GM21737 (cell line): ENCODE data around the gene THBS2.
"Not testable (repeated sequence)": the region's sequence is repeated elsewhere in the genome, so short reads cannot be mapped to it uniquely, and the experiment has no call there.

ENCODE experiments used
- ATAC-seq: cut with Tn5 transposase; IDR thresholded peaks from one replicate; pipeline ENCODE4 v1.9.1; 2021; ENCODE audit warnings: mild to moderate bottlenecking, moderate library complexity; ENCODE audit not compliant: unreplicated experiment

The THBS2 gene

GRCh38 chr6:169186496-169187169 lies 67.0 kb downstream of the THBS2 start:
- no peak for ATAC-seq

DNA sequence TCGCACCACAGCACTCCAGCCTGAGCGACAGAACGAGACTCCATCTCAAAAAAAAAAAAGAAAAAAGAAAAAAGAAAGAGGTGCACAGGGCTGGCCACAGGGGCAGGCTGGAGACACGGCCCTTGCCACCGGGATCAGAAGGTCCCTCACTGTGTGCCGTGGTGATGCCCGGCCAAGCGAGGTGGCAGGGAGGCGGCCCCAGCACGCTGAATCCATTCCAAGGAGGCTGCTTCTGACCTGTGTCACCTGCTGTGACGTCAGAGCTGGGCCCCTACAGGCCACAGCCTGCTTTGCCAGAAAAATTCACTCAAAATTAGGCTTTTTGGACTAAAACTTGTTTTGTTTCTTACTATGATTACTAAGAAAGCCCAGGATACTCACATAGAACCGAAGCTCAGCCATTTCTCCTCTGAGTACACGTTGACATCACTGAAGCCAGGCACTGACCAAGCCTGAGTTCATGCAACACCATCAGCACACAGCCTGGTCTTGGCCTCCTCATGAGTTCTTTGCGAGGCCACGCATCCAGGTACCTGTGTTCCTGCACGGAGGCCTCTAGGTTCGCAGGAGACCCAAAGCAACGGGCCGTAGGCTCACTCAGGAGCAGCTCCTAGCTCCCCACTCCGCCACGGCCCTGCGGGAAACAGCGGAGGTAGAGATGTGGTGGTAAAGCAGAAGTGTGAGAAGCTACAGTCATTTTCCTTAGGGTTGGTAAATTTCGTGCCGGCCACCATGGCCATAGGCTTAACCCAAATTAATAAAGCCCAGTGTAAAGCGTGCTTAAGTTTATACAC lies 67.8 kb downstream of the THBS2 start:
- ATAC-seq: no peak

DNA sequence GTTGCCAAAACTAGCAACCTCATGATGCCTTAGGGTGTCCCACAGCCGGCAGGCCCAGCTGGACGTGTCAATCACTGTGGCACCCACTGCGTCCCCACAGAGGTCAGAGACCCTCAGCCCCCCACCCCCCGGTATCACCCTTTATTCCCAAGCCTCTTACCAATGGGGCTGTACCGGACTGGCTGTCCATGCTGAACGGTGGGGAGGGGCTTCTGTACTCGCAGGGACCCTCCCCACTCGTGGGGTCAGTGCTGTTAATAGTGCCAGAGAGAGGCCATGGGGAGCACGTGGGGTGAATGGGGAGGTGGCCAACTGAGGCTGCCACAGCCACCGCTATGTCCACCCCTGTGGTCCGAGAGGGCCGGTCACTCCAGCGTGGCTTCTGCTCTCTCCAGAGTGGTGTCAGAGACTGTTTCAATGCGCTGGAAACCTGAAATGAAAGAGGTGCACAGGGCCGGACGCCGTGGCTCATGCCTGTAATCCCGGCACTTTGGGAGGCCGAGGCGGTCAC lies 68.6 kb downstream of the THBS2 start:
- ATAC-seq: no peak

- no peak for ATAC-seq
Observed at GRCh38 chr6:169184419-169184818, 69.2 kb downstream of the THBS2 start.

- no peak for ATAC-seq
Observed at GRCh38 chr6:169183233-169183632, 70.4 kb downstream of the THBS2 start.

- ATAC-seq: not testable (repeated sequence)
Observed at GRCh38 chr6:169179831-169180230, 73.8 kb downstream of the THBS2 start.

DNA sequence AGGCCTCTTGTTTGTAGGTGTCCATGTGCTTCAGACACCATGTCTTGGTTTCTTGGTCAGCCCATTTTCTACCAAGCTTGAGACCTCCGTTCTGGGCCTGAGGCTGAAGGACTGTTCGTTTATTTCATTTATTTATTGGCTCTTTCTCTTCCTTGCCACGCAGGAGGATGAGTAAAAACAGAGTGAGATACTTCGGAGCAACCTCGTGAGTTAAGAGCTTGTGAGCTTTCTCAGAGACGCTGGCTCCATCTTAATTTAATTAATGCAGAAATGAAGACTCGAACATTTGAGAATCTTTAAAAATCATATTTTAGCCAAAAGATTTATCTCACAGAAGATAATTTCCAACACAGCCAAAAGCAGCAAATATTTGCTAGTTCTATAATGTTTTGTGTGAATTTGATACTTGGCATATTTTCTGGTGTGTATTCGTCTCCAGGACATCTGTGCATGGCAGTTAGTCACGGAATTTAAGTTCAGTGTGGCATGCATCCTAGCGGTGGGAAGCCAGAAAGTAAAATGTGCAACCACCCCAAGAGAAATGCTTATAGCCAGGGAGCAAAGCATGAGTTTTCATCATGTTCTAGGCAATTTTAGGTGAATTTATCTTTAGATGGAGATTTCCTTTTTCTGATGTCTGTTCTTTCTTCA lies 76.0 kb downstream of the THBS2 start:
- ATAC-seq: no peak

DNA sequence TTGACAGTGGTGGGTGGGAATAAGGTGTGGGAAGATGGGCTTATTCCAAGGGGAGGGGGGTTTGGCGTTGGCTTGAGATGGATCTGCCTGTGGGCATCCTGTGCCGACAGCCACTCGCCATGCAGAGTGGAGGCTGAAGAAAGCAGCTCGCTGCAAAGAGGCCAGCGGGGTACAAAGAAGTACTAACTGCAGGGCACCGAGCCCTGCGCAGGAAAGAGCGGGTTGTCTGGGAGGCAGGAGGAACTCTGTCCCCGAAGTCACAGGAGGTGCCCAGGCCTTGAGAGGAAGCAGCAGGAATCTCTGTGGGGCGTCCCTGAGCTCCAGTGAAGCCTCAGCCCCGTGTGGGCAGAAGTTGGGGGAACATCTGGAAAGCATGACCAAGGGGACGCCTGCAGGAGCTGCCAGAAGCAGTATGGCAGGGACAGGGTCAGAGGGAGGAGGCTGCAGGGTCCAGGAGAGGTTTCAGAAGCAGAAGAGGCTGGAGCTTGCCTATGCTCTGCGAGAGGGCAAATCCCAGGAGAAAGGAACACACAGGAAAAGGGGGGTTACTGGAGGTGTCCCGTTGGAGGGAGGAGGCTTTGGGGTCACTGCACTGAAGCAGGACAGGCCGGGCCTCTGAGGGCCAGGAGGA lies 77.2 kb downstream of the THBS2 start:
- no peak for ATAC-seq

DNA sequence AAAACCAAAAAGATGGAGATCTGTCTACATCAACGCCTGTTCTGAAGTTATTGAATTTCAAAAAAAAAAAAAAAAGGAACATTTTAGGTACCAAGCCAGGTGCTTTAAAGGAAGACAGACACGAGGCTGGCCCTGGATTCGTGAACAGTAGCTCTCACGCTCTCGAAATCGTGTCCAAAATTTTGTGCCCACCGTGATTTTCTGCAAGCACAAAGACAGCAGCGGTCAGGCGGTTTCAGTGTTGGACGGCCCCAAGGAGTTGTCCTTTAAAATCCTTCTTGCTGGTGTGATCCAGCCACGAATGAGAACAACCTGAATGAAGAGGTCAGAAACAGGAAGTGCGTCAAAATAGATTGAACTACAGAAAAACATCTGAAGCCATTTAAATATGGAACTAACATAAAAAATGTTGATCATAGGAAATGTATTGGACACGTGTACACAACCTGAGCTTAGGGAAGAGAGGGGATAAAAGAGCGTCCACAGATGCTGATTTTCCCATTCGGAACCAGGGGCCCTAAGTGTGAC lies 78.2 kb downstream of the THBS2 start:
- no peak for ATAC-seq

DNA sequence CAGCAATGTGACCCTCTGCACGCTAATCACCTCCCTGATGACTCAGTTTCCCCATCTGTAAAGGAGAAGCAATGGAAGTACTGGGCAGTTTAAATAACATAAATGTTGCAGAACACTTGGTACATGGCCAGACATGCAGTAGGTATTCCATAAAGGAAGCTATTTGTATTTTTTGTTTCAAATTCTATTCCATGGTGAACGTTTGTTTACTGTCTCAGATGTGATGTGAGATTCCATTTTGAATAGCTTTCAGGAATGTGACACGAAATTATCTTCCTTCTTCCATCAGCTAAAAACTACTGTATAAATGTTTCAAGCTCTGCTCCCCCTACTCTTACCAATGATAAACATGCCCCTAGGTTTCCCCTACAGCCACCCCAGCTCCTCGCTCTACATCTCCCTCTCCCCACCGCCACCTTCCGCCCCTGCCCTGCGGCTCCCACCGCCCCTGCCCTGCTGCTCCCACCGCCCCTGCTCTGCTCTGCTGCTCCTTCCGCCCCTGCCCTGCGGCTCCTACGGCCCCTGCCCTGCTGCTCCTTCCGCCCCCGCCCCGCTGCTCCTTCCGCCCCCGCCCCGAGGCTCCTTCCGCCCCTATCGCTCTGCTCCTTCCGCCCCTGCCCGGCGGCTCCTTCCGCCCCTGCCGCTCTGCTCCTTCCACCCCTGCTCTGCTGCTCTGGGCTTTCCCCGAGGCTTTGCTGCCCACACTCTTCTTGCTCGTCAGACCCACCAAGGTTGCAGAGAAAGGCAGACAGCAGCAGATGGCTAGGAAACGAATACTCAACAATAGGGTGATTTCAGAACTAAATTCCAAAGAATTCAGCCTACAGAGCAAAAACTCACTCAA lies 78.9 kb downstream of the THBS2 start:
- no peak for ATAC-seq

GRCh38 chr6:169173532-169174268 lies 79.9 kb downstream of the THBS2 start:
- no peak for ATAC-seq

DNA sequence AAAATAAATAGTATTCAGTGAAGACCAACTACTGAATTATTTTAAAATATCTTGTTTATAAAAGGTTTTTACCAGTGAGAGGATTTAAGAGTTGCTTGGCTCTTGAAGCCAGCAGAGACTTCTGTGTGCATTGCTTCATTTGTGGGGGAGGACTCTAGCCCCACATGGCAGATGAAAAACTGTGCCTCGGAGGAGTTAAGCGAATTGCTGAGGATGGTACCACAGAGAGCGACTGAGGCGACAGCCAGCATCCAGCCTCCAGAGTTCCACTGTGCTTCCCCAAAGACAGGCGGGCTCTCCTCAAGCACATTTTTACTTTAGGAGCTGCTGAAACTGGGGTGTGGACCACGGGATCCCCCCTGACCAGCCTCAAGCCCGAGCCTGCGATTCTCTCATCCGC lies 80.7 kb downstream of the THBS2 start:
- ATAC-seq: no peak

DNA sequence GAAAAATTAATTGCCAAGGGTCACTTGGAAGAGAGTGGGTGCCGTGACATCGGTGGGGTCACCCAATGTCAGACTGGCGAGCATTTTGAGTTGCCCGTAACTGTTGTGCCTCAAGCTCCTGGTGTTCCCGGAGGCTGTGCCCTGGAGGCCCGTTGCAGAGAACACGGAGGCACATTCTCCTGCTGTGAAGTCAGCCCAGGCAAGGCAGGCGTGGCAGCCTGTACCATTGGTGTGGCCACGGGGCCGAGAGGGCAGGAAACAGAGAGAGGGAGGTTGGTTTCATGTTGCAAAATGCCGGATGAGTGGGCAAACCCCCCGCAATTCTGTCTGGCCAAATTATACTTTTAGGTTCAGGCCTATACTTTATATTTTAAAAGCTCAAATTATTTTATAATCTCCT lies 81.2 kb downstream of the THBS2 start:
- ATAC-seq: no peak

GRCh38 chr6:169171951-169172350 lies 81.7 kb downstream of the THBS2 start:
- ATAC-seq: no peak

DNA sequence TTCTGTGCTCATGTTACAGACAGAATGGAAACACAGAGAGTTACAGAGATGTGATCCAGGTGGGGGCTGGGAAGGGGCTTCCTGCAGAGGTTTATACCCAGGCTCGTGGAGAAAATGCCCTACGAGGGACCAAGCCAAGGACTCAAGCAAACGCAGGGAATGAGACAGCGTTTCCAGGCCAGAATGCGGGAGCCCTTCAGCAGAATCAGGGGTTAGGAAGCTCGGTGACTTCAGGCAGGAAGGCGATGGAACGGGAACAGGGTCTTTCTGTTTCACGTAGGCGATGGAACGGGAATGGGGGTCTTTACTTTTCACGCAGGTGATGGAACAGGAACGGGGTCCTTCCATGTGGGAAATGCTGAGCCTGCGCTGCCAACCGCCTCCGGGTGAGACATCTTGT lies 82.6 kb downstream of the THBS2 start:
- no peak for ATAC-seq

- ATAC-seq: no peak
Observed at GRCh38 chr6:169170583-169170955, 83.1 kb downstream of the THBS2 start.

GRCh38 chr6:169169941-169170582 lies 83.6 kb downstream of the THBS2 start:
- no peak for ATAC-seq

DNA sequence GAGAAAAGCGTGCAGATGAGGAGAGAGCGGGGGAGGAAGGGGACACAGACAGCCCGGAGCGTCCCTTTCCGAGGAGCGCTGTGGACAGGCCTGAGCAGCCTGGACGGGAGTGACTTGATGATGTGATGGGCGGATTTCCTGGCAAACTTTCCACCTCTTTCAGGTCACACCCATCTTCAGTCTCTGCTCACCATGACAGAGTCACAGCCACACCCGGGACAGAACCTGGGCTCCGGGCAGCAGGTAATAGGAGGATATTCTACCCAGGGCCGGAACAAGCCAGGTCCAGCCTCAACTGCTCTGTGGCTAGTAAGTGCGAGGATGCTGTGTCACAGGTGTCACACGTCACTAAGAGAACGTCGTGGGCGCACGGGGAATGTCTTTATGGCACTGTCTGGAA lies 84.3 kb downstream of the THBS2 start:
- no peak for ATAC-seq

- no peak for ATAC-seq
Observed at GRCh38 chr6:169168706-169169105, 84.9 kb downstream of the THBS2 start.
